Mesenchymal stem cell (in vitro differentiated cells and primary cell): Measurements from ENCODE around the gene ENGASE.

Source experiments
- DNase-seq: peaks from one replicate; pipeline ENCODE4 v3.0.0-alpha.2; 2013
- H2AFZ ChIP-seq: one replicate; pipeline ENCODE4 v1.6.1; 2013; ENCODE audit warnings: low read depth, mild to moderate bottlenecking, control low read depth, inconsistent platforms, low read length, moderate library complexity
- H2AK5ac ChIP-seq: 2 replicates; pipeline ENCODE4 v1.6.1; 2013; ENCODE audit warnings: low read length, moderate library complexity, mild to moderate bottlenecking, inconsistent platforms; ENCODE audit not compliant: severe bottlenecking
- H2BK120ac ChIP-seq: one replicate; pipeline ENCODE4 v1.6.1; 2013; ENCODE audit warnings: low read depth, mild to moderate bottlenecking, inconsistent platforms, low read length, moderate library complexity
- H2BK12ac ChIP-seq, 2 experiments: one replicate each; pipeline ENCODE4 v1.6.1; 2013; ENCODE audit warnings: inconsistent platforms in 2 of 2, low read length in 2 of 2, mild to moderate bottlenecking in 2 of 2, moderate library complexity in 2 of 2, control low read depth in 1 of 2
- H2BK15ac ChIP-seq: one replicate; pipeline ENCODE4 v1.6.1; 2013; ENCODE audit warnings: mild to moderate bottlenecking, low read depth, inconsistent platforms; ENCODE audit not compliant: poor library complexity, severe bottlenecking
- H2BK5ac ChIP-seq: 2 replicates; pipeline ENCODE4 v1.6.1; 2013; ENCODE audit warnings: low read depth, mild to moderate bottlenecking, low read length, control low read depth, inconsistent platforms; ENCODE audit not compliant: poor library complexity, severe bottlenecking
- H3K14ac ChIP-seq, 2 experiments: one replicate each; pipeline ENCODE4 v1.6.1; 2013; ENCODE audit warnings: inconsistent platforms in 2 of 2, low read length in 2 of 2, control low read depth in 1 of 2, mild to moderate bottlenecking in 1 of 2, moderate library complexity in 1 of 2
- H3K18ac ChIP-seq, 2 experiments: one replicate each; pipeline ENCODE4 v1.6.1; 2013; ENCODE audit warnings: inconsistent platforms in 2 of 2, low read length in 2 of 2, control low read depth in 1 of 2, low read depth in 1 of 2, mild to moderate bottlenecking in 1 of 2
- H3K23ac ChIP-seq, 2 experiments: one replicate each; pipeline ENCODE4 v1.6.1; 2013; ENCODE audit warnings: inconsistent platforms in 2 of 2, low read length in 2 of 2, mild to moderate bottlenecking in 2 of 2, moderate library complexity in 2 of 2, control low read depth in 1 of 2
- H3K27ac ChIP-seq: 2 replicates; pipeline ENCODE4 v1.5.1; 2013; ENCODE audit warnings: mild to moderate bottlenecking, moderate library complexity, low read length, control low read depth, inconsistent platforms; ENCODE audit not compliant: poor library complexity, severe bottlenecking
- H3K27me3 ChIP-seq, 2 experiments: 2 replicates each; pipeline versions ENCODE4 v1.6.1 to v1.7.0; 2013; ENCODE audit warnings: low read length in 2 of 2, mild to moderate bottlenecking in 2 of 2, moderate library complexity in 2 of 2, control low read depth in 1 of 2, inconsistent platforms in 1 of 2; ENCODE audit not compliant: control insufficient read depth in 1 of 2, insufficient read depth in 1 of 2
- H3K36me3 ChIP-seq, 2 experiments: 2 replicates each; pipeline versions ENCODE4 v1.6.1 to v1.7.0; 2013; ENCODE audit warnings: low read length in 2 of 2, control low read depth in 1 of 2, inconsistent platforms in 1 of 2, low read depth in 1 of 2, mild to moderate bottlenecking in 1 of 2; ENCODE audit not compliant: insufficient read depth in 2 of 2, control insufficient read depth in 1 of 2
- H3K4ac ChIP-seq, 2 experiments: one replicate each; pipeline ENCODE4 v1.6.1; 2013; ENCODE audit warnings: inconsistent platforms in 2 of 2, low read length in 2 of 2, mild to moderate bottlenecking in 2 of 2, moderate library complexity in 2 of 2, control low read depth in 1 of 2, low read depth in 1 of 2
- H3K4me1 ChIP-seq: 2 replicates; pipeline ENCODE4 v1.6.1; 2013; ENCODE audit warnings: low read depth, low read length, control low read depth; ENCODE audit not compliant: control insufficient read depth, insufficient read depth
- H3K4me2 ChIP-seq: 2 replicates; pipeline ENCODE4 v1.6.1; 2013; ENCODE audit warnings: low read length, mild to moderate bottlenecking, inconsistent platforms; ENCODE audit not compliant: poor library complexity, severe bottlenecking
- H3K4me3 ChIP-seq, 2 experiments: 2 replicates each; pipeline versions ENCODE4 v1.5.1 to v1.7.0; 2013; ENCODE audit warnings: low read length in 2 of 2, mild to moderate bottlenecking in 2 of 2, control low read depth in 1 of 2, low read depth in 1 of 2; ENCODE audit not compliant: insufficient read depth in 1 of 2
- H3K79me1 ChIP-seq: replicated peaks from 2 replicates; pipeline ENCODE4 v1.6.1; 2013; ENCODE audit warnings: mild to moderate bottlenecking, control low read depth, low read length, inconsistent platforms; ENCODE audit not compliant: poor library complexity, severe bottlenecking
- H3K9ac ChIP-seq: 2 replicates; pipeline ENCODE4 v1.7.0; 2013; ENCODE audit warnings: mild to moderate bottlenecking, low read length, moderate library complexity
- H3K9me3 ChIP-seq: 2 replicates; pipeline ENCODE4 v1.7.0; 2013; ENCODE audit warnings: mild to moderate bottlenecking, low read length; ENCODE audit not compliant: control insufficient read depth
- H4K8ac ChIP-seq: one replicate; pipeline ENCODE4 v1.6.1; 2013; ENCODE audit warnings: inconsistent platforms, mild to moderate bottlenecking, low read length, moderate library complexity
- H4K91ac ChIP-seq: one replicate; pipeline ENCODE4 v1.6.1; 2013; ENCODE audit warnings: mild to moderate bottlenecking, low read length, inconsistent platforms
- WGBS: methylation state at CpG from one replicate; pipeline ENCODE4 v1.1.7; 2013; ENCODE audit warnings: mixed read lengths; 5-methylcytosine and 5-hydroxymethylcytosine counted together

Gene ENGASE

DNA sequence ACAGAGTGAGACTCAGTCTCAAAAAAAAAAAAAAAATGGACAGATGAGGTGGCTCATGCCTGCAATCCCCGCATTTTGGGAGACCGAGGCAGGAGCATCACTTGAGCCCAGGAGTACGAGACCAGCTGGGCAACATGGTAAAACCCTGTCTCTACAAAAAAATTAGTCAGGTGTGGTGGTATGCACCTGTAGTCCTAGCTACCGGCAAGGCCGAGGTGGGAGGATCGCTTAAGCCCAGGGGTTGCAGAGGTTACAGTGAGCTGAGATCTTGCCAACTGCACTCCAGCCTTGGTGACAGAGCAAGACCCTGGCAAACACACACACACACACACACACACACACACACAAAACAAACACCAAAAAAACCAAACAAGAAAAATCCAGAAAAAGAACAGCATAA is 7.7 kb upstream of the ENGASE start:
- Histone ChIP-seq H3K36me3 (no peaks in the 10 kb centered on the region), H2AK5ac (no peak overlapping the region), H2BK15ac (no peak overlapping the region), H3K27me3 (no peaks in the 10 kb centered on the region), H2BK120ac (no peak overlapping the region), H3K18ac (no peak overlapping the region), H2BK5ac (no peak overlapping the region), H3K9me3 (no peaks in the 10 kb centered on the region), H3K14ac (no peak overlapping the region), H3K4me2 (no peak overlapping the region), H3K4ac (no peak overlapping the region), H3K4me3 (no peak overlapping the region), H3K79me1 (no peaks in the 10 kb centered on the region), H2AFZ (no peak overlapping the region), H3K27ac (no peak overlapping the region), H4K91ac (no peak overlapping the region), H3K9ac (no peak overlapping the region), H3K4me1 (no peaks in the 10 kb centered on the region), H2BK12ac (no peak overlapping the region), H4K8ac (no peak overlapping the region), H3K23ac (no peak overlapping the region)
- DNase-seq: no peak
- 91% methylated on average over 6 of the region's 6 CpGs for WGBS

DNA sequence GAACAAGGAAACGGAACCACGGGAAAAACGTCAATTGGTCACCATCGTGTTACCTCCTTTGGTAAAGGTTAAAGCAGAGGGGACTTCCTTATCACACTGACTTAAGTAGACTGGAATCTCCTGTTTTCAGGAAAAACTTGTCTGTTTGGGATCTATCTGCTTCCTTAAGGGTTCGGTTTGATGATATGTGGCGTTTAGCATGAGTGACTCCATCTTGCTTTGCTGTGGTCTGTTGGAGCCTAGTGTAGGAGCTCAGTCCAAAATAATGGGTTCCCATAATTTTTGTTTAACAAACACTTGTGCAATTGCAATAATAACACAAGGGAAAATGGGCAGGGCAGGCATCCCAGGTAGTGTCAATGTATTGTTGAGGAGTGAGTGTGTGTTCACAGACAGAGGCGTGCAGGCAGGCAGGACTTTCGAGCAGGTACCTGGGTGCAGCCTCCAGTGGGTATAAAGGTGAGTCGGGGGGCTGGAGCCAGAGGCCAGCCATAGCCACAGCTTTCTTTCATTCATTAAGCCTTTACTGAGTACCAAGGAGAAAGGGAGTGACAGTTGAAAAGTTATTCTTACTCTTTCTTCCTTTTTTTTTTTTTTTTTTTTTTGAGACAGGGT is 4.3 kb upstream of the ENGASE start:
- no peak overlapping the region for H2BK5ac ChIP-seq
- peaks cover 2% of the 10 kb centered on the region for H3K79me1 ChIP-seq

DNA sequence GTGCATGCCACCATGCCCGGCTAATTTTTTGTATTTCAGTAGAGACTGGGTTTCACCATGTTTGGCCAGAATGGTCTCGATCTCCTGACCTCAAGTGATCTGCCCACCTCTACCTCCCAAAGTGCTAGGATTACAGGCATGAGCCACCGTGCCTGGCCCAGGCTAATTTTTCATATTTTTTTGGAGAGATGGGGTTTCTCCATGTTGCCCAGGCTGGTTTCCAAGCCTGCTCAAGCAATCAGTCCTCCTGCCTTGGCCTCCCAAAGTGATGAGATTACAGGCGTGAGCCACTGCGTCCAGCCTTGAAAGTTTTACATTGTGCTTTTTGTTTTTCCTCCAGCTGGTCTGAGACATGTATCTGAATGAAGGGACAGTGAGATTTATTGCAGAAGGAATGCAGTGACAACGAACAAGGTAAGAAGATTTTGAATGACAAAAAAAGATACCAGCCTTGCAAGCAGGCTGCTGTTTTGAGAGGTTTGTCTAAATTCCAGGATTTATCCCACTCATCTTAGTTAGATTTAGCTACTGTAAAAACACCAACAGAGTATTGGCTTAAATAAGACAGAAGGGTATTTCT is 3.4 kb upstream of the ENGASE start:
- Histone ChIP-seq H2BK15ac (no peak overlapping the region), H3K4ac (no peak overlapping the region), H4K8ac (no peak overlapping the region), H3K23ac (no peak overlapping the region), H3K27ac (no peak overlapping the region), H2BK12ac (no peak overlapping the region), H3K36me3 (no peaks in the 10 kb centered on the region), H3K4me1 (peaks cover 12% of the 10 kb centered on the region), H3K4me3 (no peak overlapping the region), H3K4me2 (no peak overlapping the region), H3K14ac (no peak overlapping the region), H2AFZ (no peak overlapping the region), H3K9ac (no peak overlapping the region), H3K27me3 (no peaks in the 10 kb centered on the region), H3K18ac (no peak overlapping the region), H2BK5ac (no peak overlapping the region), H2BK120ac (no peak overlapping the region), H3K9me3 (no peaks in the 10 kb centered on the region), H2AK5ac (no peak overlapping the region), H4K91ac (no peak overlapping the region), H3K79me1 (peaks cover 7% of the 10 kb centered on the region)
- no peak for DNase-seq
- 93% methylated on average over 6 of the region's 6 CpGs for WGBS

More for the DNA sequence above, 4.3 kb upstream of the ENGASE start:
- H2AK5ac ChIP-seq: no peak overlapping the region
- H3K18ac ChIP-seq: no peak overlapping the region
- DNase-seq: no peak
- H2BK15ac ChIP-seq: no peak overlapping the region
- no peaks in the 10 kb centered on the region for H3K9me3 ChIP-seq
- H3K27me3 ChIP-seq: no peaks in the 10 kb centered on the region
- no peaks in the 10 kb centered on the region for H3K36me3 ChIP-seq
- no peak overlapping the region for H4K8ac ChIP-seq
- H3K4me1 ChIP-seq: peaks cover 7% of the 10 kb centered on the region
- H3K4me3 ChIP-seq: no peak overlapping the region
- H2BK12ac ChIP-seq: no peak overlapping the region
- no peak overlapping the region for H2BK120ac ChIP-seq
- no peak overlapping the region for H3K9ac ChIP-seq
- WGBS: 88% methylated on average over 8 of the region's 9 CpGs
- H3K27ac ChIP-seq: no peak overlapping the region
- H2AFZ ChIP-seq: no peak overlapping the region
- H3K4me2 ChIP-seq: no peak overlapping the region
- H3K4ac ChIP-seq: no peak overlapping the region
- no peak overlapping the region for H4K91ac ChIP-seq
- no peak overlapping the region for H3K23ac ChIP-seq
- H3K14ac ChIP-seq: no peak overlapping the region

DNA sequence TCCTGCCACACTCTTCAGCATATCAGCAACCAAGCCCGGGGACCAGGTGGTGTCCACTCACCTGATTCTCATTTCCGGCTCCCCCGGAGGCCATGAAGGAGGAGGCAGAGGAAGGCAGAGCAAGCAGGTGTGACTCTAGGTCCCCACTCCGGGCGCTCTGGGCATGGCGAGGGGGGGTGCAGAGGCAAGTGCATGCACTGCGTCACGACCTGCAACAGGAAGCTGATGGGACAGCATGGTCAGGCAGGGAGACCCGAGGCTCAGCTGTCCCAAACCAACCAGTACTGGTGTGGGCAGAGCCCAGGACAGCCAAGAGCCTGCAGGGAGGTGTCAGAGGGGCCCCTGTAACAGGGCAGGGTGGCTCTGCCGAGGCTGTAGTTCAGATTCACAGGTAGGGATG is 2.1 kb upstream of the ENGASE start:
- H3K36me3 ChIP-seq: peaks cover 0 to under 1% of the 10 kb centered on the region in 2 experiments
- no peaks in the 10 kb centered on the region for H3K27me3 ChIP-seq
- H3K9me3 ChIP-seq: no peaks in the 10 kb centered on the region
- no peak overlapping the region for H2BK12ac ChIP-seq
- H3K14ac ChIP-seq: no peak overlapping the region
- H3K27ac ChIP-seq: no peak overlapping the region
- peaks cover 12% of the 10 kb centered on the region for H3K4me1 ChIP-seq
- no peak overlapping the region for H3K23ac ChIP-seq
- no peak overlapping the region for H2AK5ac ChIP-seq
- no peak overlapping the region for H2BK120ac ChIP-seq
- H2BK15ac ChIP-seq: no peak overlapping the region
- 88% methylated on average over 9 of the region's 10 CpGs for WGBS
- no peak overlapping the region for H3K4ac ChIP-seq
- no peak overlapping the region for H4K8ac ChIP-seq
- H3K4me3 ChIP-seq: no peak overlapping the region
- DNase-seq: no peak
- no peak overlapping the region for H3K9ac ChIP-seq
- H3K79me1 ChIP-seq: peaks cover 7% of the 10 kb centered on the region
- H4K91ac ChIP-seq: no peak overlapping the region
- no peak overlapping the region for H3K4me2 ChIP-seq
- H2AFZ ChIP-seq: no peak overlapping the region
- no peak overlapping the region for H2BK5ac ChIP-seq
- no peak overlapping the region for H3K18ac ChIP-seq
